ENCODE measurements around the gene ZBTB49.
"Not testable (repeated sequence)": the region's sequence is repeated elsewhere in the genome, so short reads cannot be mapped to it uniquely, and the experiment has no call there.

Gene ZBTB49

DNA sequence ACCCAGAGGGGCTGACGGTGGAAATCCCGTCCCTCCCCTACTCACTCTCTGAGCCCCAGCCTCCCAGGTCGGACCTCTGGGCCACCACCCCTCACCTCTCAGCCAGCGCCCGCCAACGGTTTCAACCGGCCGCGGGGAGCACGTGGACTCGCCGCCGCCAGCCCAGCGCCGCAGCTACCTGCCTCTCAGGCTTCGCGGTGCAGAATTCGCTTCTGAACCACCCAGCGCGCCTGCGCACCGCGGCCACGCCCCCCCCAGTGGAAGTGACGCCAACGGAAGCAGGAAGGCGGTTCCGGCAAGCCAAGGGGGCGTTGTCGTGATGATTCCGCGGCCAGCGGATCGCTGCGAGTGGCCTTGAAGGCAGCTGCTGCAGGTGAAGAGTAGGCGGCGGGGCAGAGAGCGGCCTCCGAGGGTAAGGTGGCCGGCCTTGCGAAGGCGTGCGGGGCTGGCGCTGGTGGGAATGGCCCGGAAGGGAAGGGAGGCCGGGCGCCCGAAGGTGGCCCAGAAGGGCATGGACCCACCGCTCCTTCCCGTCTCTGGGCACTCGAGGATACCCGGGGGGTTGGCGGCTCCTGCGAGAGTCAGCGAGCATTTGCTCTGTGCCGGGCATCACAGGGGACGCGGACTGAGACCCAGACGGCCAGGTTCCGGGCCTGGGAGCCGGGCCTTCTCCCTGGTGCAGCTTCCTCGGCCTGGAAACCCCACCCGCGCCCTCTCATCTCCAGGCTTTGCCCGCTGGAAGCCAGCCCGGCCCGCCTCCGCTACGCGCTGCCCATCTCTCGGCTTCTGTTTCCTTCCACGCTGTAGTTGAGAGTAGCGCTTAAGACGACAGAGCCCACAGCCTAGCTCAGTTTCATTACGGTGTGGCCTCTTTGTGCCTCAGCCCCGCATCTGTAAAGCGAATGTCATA, at the start of gene ZBTB49, which contains the start of gene LYAR:
TSS of gene ZBTB49 (plus strand) at position 311 of the 910 bp plus-strand sequence. CDS start 9,695 bp downstream, outside the sequence.
TSS of gene LYAR (minus strand) at position 214 of the 910 bp plus-strand sequence. CDS start 6,412 bp downstream, outside the sequence.
- peak; percentile 96 for DNase-seq (ENCODE audit: low spot score)

GRCh38 chr4:4245172-4245571, 44.9 kb upstream of the ZBTB49 start:
- DNase-seq (ENCODE audit: low spot score): no peak

DNA sequence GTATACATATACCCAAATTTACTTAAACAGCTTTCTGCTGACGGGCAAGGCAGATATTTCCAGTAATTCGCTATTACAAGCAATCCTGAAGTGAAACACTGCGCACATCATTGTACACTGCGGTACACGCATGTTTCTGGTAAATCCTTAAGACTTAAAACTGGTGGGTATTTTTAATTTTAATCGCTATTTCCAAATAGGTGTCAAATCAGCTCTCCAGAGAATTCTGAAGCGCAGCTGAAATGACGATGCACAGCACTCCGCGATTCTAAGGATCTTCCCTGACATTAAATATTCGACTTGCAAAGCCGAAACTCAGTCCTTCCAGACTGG, 42.4 kb upstream of the ZBTB49 start:
- peak; percentile 5 for DNase-seq (ENCODE audit: low spot score)

DNA sequence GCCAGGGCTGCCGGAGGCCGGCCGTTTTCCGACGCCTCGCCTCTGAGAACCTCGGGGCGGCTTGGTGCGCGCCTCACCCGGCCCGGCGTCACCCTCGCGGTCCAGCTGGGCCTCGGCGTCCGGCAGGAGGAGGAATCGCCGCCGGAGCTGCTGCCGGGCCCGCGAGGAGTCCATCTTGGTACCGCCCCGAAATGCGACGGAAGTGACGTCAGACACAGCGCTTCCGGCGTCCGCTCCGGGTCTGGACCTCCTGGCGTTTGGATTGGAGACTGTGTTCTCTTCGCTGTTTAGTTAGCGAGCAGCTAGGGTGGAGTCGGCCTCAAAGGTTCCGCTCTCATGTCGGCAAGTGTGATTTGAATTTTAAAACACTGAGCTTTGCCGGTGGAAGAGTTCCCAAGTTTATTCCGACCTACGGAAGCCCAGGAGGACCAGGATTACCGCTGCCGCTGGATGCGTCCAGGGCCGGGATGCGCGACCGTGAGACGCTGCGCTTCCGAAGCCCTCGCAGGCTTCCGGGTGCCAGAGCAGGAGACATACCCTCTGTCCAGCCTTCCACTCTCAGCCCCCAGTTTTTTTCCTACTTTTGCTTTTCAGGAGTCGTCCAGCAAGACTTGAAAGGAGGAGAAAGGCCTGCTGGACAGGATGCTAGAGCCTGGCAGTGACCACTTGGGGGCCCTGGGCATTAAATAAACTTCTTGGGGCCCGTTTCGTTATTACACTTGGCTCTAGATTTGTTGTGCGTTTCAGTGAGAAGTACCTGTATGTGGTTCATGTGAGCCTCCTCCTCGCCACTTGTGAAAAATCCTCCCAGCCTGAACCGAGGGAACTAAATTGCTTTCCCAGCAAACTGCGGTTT, 41.8 kb upstream of the ZBTB49 start, which contains the start of gene TMEM128:
TSS of gene TMEM128 (minus strand) at position 195 of the 856 bp plus-strand sequence. CDS start at position 174, 21 bp downstream.
- peak; percentile 95 for DNase-seq (ENCODE audit: low spot score)

DNA sequence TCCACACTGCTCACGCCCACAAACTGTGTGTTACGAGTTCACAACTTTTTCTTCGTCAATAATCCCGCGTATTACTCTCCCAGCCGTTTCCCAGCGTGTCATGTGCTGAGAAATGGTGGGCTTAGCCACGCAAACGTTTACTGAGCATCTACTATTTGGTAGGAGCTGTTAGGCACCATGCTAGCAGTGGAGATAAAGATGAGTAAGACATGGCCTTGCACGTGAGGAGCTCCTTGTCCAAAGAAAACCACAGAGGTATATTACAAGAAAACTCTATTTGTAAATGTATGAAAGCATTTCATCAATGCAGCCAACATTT, 41.2 kb upstream of the ZBTB49 start:
- DNase-seq (ENCODE audit: low spot score): peak; percentile 9

DNA sequence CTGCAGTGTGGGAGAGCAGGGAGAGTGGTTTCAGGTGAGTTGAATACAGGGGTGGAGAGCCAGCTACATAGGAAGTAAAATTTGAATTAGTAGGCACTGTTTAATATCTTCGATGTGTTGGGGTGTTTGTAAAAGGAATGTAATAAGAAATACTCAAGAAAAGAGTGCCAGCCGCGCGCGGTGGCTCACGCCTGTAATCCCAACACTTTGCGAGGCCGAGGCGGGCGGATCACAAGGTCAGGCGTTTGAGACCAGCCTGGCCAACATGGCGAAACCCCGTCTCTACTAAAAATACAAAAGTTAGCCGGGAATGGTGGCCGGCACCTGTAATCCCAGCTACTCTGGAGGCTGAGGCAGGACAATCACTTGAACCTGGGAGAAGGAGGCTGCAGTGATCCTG, 40.7 kb upstream of the ZBTB49 start:
- not testable (repeated sequence) for DNase-seq (ENCODE audit: low spot score)

DNA sequence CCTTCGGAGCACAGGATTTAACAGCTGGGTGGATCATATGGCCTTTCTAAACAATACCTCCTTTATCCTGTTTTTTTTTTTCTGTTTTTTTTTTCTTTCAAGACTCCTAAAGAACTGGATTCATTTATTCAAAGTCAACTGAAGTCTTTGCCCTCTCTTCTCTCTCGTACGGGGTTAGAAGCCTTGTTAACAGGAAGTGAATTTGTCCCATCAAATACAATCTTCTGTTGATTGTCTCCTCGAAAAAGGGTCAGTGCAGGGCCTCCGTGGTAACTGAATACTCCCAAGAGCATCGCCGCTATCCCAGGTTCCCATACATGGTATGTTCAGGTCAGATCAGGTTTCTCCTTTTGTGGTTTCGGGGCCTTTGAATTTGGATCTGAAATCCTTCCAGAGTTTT, 40.2 kb upstream of the ZBTB49 start:
- DNase-seq (ENCODE audit: low spot score): no peak

DNA sequence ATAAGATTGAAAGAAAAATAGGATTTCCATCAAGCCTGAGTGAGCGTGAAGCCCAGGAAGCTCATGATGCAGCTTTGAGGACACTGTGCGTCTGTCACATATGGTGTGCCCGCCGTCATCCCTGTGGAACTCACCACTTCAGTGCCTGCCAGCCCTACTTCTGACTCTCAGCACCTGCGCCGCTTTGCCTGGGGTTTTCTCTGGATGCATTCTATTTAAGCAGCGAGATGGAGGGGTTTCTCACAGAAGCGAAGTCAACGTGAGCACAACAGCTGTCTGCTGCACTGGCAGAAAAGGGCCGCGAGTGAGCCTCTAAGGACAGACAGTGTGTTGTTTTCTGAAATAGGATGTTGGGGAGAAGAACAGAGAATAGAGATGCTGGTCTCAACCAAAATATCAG, 35.9 kb upstream of the ZBTB49 start:
- DNase-seq (ENCODE audit: low spot score): no peak

- DNase-seq (ENCODE audit: low spot score): no peak
Observed at GRCh38 chr4:4254666-4255065, 35.4 kb upstream of the ZBTB49 start.

- DNase-seq (ENCODE audit: low spot score): no peak
Observed at GRCh38 chr4:4256799-4257198, 33.3 kb upstream of the ZBTB49 start.

GRCh38 chr4:4257705-4258104, 32.3 kb upstream of the ZBTB49 start:
- DNase-seq (ENCODE audit: low spot score): not testable (repeated sequence)

GRCh38 chr4:4259484-4260100, 30.5 kb upstream of the ZBTB49 start:
- no peak for DNase-seq (ENCODE audit: low spot score)

GRCh38 chr4:4260185-4260751, 29.8 kb upstream of the ZBTB49 start:
- peak; percentile 57 for DNase-seq (ENCODE audit: low spot score)

GRCh38 chr4:4267981-4268380, 22.1 kb upstream of the ZBTB49 start:
- DNase-seq (ENCODE audit: low spot score): no peak

- no peak for DNase-seq (ENCODE audit: low spot score)
Observed at GRCh38 chr4:4268776-4269175, 21.3 kb upstream of the ZBTB49 start.

GRCh38 chr4:4269331-4269731, 20.7 kb upstream of the ZBTB49 start:
- DNase-seq (ENCODE audit: low spot score): no peak

GRCh38 chr4:4269856-4270255, 20.2 kb upstream of the ZBTB49 start:
- no peak for DNase-seq (ENCODE audit: low spot score)

DNA sequence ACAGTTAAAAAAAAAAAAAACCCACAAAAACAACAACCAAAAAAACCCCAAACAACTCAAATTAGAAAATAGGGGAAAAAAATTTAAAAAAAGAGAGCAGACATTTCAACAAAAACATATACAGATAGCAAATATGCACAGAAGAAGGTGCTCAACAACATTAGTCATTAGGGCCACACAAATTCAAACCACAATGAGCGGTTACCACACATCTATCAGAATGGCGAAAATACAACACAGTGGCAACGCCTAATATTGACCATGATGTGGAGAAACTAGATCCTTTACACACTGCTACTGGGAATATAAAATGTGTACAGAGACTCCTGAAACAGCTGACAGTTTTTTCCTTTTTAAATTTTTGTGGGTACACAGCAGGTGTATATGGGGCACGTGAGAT, 19.5 kb upstream of the ZBTB49 start:
- no peak for DNase-seq (ENCODE audit: low spot score)

DNA sequence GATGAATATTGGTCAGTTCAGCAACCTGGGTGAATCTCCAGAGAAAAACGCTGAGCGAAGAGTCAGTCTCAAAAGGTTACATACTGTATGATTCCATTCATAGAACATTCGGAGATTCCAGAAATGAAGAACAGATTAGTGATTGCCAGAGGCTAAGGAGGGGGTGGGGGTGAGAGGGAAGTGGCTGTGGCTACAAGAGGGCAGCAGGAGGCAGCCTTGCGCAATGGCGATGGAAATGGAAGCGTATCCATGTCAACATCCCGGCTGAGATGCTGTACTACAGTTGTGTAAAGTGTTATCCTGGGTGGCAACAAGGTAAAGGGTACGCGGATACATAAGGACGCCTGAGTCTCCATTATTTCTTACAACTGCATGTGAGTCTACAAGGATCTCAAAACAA, 18.1 kb upstream of the ZBTB49 start:
- DNase-seq (ENCODE audit: low spot score): no peak

GRCh38 chr4:4274226-4274625, 15.8 kb upstream of the ZBTB49 start:
- DNase-seq (ENCODE audit: low spot score): no peak

DNA sequence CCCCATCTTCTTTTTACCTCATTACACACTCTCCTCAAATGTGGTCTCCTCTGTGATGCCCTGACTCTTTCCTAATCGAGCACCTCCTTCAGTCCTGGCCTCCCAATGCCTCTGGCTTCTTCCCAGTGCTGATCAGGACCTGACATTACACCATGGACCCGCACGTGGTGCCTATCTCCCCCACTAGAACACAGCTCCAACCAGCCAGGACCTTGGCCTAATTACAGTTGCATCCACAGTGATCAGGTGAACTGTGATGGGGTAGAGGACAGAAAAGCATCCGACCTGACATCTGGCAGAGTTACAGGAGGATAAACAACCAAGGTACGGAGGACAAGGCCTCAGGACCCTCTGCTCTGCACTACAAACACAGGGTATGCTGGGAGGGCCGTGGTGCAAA, 12.5 kb upstream of the ZBTB49 start:
- DNase-seq (ENCODE audit: low spot score): no peak

DNA sequence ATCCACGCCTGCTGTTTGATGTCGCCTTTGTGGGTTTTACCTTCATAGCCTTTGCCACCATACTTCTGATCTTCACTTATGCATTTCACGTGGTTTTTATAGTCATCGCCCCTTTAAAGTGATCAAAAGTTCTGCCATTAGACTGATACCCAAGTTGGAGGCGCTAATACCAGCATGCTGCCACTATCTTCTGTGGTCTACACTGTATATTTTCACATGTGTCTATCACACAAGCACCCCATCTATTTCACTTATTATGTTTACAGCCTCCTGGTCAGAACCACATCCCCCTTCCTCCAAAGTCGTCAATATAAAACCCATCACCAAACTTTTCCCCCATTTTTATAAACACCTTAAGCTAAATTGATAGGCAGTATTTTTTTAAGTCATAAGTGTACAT, 8.3 kb upstream of the ZBTB49 start:
- no peak for DNase-seq (ENCODE audit: low spot score)

Data from activated CD4-positive, alpha-beta T cell treated with anti-CD3 and anti-CD28 coated beads, Interleukin-2, Interleukin-4, amounts not matched to agents 100 ng/mL and 50 ng/mL, durations not matched to agents 16 hours and 8 hours (primary cell).